Adrenal gland (tissue), 12 donors: ENCODE results near the gene DGKG. TPM values are rescaled to one million over a fixed set of nuclear protein-coding genes. Genes with fewer than 3 reads are reported as not detected.

Experiments
- DNase-seq, 7 donors: peaks; one replicate each; pipeline ENCODE4 v3.0.0-alpha.2; 2019 to 2020
- H3K27ac ChIP-seq, 5 donors: fragments of 200-600 bp; sonication (generic) in 4 of 5; 1 replicate in 3 of 5; 2 replicates in 2 of 5; pipeline versions ENCODE4 v1.5.1 to v1.8.0; 2016 to 2020; ENCODE audit warnings: mild to moderate bottlenecking in 1 of 5
- H3K27me3 ChIP-seq: fragments of 200-600 bp; 2 replicates; pipeline ENCODE4 v1.8.0; 2021
- H3K36me3 ChIP-seq, 2 donors: fragments of 200-600 bp; replicated peaks in 1 of 2; 1 replicate in 1 of 2; 2 replicates in 1 of 2; pipeline versions ENCODE4 v1.5.1 to v1.8.0; 2018 to 2022
- H3K4me1 ChIP-seq, 2 donors: fragments of 200-600 bp; replicated peaks in 1 of 2; 1 replicate in 1 of 2; 2 replicates in 1 of 2; pipeline versions ENCODE4 v1.5.1 to v1.8.0; 2018 to 2021
- H3K4me3 ChIP-seq, 4 donors: fragments of 200-600 bp; sonication (generic) in 3 of 4; one replicate each; pipeline ENCODE4 v1.5.1; 2016 to 2018
- H3K9me3 ChIP-seq, 3 donors: fragments of 200-600 bp; sonication (generic) in 1 of 3; replicated peaks in 1 of 3; 1 replicate in 2 of 3; 2 replicates in 1 of 3; pipeline versions ENCODE4 v1.5.1 to v1.8.0; 2016 to 2021
- POLR2A ChIP-seq, 2 donors: fragments of 450-650 bp; IDR thresholded peaks; one replicate each; pipeline ENCODE4 v1.6.1; 2017; ENCODE audit warnings: antibody characterized with exemption in 2 of 2, mild to moderate bottlenecking in 2 of 2, moderate library complexity in 1 of 2
- WGBS, 4 donors: extraction: QIAGEN DNeasy Blood & Tissue Kit in 2 of 4; methylation state at CpG; one replicate each; pipeline versions ENCODE4 v1.1.5 to v1.1.7; 2013 to 2017; 5-methylcytosine and 5-hydroxymethylcytosine counted together
- intact Hi-C, 2 donors: fragments of 100-400 bp; cut with DNase I; formaldehyde crosslinking; loops; one replicate each; pipeline versions ENCODE4 v1.14.1 to v1.15.0; 2022 to 2023
- polyA plus RNA-seq, 3 donors: library from polyadenylated mRNA; stranded (reverse); fragments of 200-250 nt in 2 of 3; fragments of 350-450 nt in 1 of 3; fragmentation: Illumina TruSeq in 1 of 3; extraction: RNeasy Lipid Tissue Mini Kit (QIAGEN cat#74804) in 1 of 3; gene quantifications; one replicate each; pipeline ENCODE4 v1.2.3, GENCODE V29; 2013 to 2014
- total RNA-seq, 9 donors: library from RNA; depleted of rRNA in 4 of 9; stranded (reverse); fragments of >200 nt in 4 of 9; fragments of 120-200 nt in 1 of 9; fragmentation: NEBNext Ultra II Directional in 1 of 9; extraction: Animal tissue kit (Norgen Biotek cat#: 25700) in 1 of 9; gene quantifications; one replicate each; pipeline versions ENCODE4 v1.1.0 to v1.2.4, GENCODE V29; 2013 to 2023
- TF ChIP-seq, protein P1 (sequence below), 6 experiments: fragments of 450-650 bp in 4 of 6; fragments of 200-600 bp in 2 of 6; sonication (generic) in 1 of 6; IDR thresholded peaks; 1 replicate in 5 of 6; 2 replicates in 1 of 6; pipeline versions ENCODE4 v1.5.1 to v1.8.0; 2016 to 2021; ENCODE audit warnings: antibody characterized with exemption in 6 of 6, mild to moderate bottlenecking in 2 of 6, moderate library complexity in 1 of 6
- donor health status: healthy with polysubstance abuse.
- donor health status: Bipolar disorder and iron deficiency.
- donor health status: DM: yes; HTN: yes; CAD: no.
- donor health status: DM: no; HTN: no; CAD: no.
- donor health status: DM: no; HTN: no; CAD: no.
- donor health status: DM: yes; HTN: yes; CAD: no.

Gene DGKG
- total and polyA plus RNA-seq, 12 donors = 2.9 to 43.7 (median 28.3) TPM

DNA sequence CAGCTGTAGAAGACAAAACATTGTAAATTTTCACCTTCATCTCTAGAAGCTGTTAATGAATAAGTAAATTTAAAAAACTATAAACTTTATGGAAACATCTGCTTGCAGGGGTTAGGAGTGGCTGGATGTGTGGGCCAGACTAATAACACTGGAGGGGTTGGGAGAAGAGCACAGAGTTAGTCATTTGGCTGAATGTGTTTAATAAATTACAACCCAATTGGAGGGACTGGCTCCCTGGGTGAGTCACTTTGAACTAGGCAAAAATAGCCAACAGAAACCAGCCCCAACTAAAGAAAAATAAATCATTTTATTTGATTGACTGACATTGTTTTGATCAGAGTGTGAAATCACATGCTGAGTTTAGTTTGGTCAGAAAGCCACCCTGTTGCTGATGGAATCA, 21.8 kb downstream of the DGKG start:
- no peak for DNase-seq
- H3K27ac ChIP-seq = no peak overlapping the region
- peaks cover 0 to 6% of the 10 kb centered on the region in 2 donors for H3K4me1 ChIP-seq
- H3K36me3 ChIP-seq = no peaks in the 10 kb centered on the region
- TF ChIP-seq, protein P1, sequence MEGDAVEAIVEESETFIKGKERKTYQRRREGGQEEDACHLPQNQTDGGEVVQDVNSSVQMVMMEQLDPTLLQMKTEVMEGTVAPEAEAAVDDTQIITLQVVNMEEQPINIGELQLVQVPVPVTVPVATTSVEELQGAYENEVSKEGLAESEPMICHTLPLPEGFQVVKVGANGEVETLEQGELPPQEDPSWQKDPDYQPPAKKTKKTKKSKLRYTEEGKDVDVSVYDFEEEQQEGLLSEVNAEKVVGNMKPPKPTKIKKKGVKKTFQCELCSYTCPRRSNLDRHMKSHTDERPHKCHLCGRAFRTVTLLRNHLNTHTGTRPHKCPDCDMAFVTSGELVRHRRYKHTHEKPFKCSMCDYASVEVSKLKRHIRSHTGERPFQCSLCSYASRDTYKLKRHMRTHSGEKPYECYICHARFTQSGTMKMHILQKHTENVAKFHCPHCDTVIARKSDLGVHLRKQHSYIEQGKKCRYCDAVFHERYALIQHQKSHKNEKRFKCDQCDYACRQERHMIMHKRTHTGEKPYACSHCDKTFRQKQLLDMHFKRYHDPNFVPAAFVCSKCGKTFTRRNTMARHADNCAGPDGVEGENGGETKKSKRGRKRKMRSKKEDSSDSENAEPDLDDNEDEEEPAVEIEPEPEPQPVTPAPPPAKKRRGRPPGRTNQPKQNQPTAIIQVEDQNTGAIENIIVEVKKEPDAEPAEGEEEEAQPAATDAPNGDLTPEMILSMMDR (IDR thresholded peaks at IDR 0.05) = no peak
- no peak for TF ChIP-seq POLR2A (IDR thresholded peaks at IDR 0.05)
- intact Hi-C loops = no loop called here
- no peaks in the 10 kb centered on the region for H3K9me3 ChIP-seq
- H3K4me3 ChIP-seq = no peak overlapping the region
- H3K27me3 ChIP-seq = no peaks in the 10 kb centered on the region

DNA sequence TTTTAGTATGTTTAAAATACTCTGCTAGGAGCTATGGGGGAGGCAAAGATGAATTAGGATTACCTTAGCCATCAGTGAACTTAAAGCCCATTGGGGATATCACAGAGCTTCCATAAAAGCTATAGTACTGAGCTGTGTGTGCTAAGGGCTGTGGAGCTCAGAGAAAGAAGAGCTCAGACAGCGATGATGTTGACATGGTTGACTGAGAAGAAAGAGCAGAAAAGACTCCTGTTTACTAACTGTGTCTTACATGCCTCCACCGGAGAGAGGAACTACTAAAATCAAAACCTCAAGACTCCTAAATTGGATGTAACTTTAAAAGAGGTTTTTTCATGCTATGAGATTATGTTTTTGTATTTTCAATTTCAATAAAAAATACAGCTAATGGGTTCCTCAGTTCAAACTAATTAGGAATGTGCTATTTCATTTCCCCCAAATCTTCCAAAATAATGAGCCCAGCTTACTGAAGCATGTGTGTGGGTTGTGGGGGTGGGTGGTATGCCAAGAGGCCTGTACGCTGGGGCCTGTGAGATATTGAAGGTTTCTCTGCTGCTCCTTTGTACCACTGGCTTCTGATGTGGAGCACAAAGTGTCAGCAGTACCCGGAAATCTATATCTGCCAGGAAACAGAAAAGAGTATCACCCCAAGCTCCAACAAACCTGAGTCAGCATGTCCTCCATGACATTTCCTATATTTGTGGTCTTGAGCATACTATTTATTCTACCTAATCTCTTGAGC, 22.7 kb downstream of the DGKG start:
- WGBS, 4 donors = 74 to 84% (median 76%) methylated on average over 4 of the region's 4 CpGs
- Histone ChIP-seq H3K4me1 (peaks cover 0 to 6% of the 10 kb centered on the region in 2 donors), H3K9me3 (no peaks in the 10 kb centered on the region), H3K36me3 (no peaks in the 10 kb centered on the region), H3K4me3 (no peak overlapping the region), H3K27ac (no peak overlapping the region), H3K27me3 (no peaks in the 10 kb centered on the region)
- TF ChIP-seq POLR2A (IDR thresholded peaks at IDR 0.05) = no peak
- no peak for DNase-seq
- intact Hi-C loops = no loop called here

DNA sequence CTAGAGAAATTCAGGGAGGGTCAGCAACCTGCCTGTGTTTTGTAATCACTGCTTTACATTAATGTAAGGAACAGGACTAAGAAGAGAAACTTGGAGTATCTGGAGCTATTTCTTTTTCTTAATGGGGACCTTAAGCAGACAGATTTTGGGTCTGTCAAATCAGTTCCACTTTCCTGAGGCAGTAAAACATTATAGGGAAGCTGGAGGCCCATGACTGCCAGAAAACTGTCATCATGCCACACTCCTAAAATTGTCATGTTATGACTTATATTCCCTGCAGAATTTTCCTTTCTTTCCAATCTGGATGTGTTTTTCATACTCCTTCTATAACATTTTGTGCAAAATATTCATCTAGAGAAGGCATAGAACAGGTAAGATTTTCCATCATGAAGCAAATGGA, 28.8 kb downstream of the DGKG start:
- no peak for DNase-seq
- Histone ChIP-seq H3K27me3 (no peaks in the 10 kb centered on the region), H3K4me3 (no peak overlapping the region), H3K27ac (no peak overlapping the region), H3K9me3 (no peaks in the 10 kb centered on the region), H3K36me3 (no peaks in the 10 kb centered on the region), H3K4me1 (peaks cover 0 to 6% of the 10 kb centered on the region in 2 donors)
- TF ChIP-seq, protein P1 (IDR thresholded peaks at IDR 0.05) = no peak
- intact Hi-C loops = no loop called here

DNA sequence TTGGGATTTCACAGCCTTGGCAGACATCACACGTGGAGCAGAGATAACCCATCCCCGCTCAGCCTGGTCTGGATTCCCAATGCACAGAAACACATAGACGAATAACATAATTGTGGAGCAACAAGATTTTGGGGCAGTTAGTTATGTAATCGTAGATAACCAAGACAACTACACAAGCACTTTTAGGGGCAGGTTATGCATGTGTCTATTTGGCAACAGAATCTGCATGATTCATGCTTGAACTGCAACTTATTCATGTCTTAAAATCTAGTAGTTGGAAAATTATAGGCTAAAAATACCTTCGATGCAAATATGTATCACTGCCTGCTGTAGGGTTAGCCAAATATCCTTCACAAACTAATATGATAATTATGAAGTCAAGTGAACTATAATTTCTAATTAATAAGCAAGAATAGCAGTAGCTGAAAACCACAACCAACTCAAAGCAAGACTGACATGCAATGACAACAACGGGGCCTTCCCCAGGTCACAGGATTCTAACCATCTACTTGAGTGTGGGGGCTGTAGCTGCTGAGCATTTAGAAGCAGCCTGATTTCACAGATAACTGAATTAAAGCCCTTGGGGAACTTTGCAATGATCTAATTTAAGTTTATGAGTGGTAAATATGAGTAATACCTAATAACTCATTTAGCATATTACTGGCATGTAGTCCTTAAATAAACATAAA, 31.1 kb downstream of the DGKG start:
- Histone ChIP-seq H3K36me3 (no peaks in the 10 kb centered on the region), H3K27me3 (no peaks in the 10 kb centered on the region), H3K4me3 (no peak overlapping the region), H3K9me3 (no peaks in the 10 kb centered on the region), H3K4me1 (no peaks in the 10 kb centered on the region), H3K27ac (no peak overlapping the region)
- 68 to 81% (median 75%) methylated on average over 6 of the region's 6 CpGs for WGBS, 4 donors
- TF ChIP-seq, protein P1 (IDR thresholded peaks at IDR 0.05) = no peak
- no peak for TF ChIP-seq POLR2A (IDR thresholded peaks at IDR 0.05)
- no peak for DNase-seq
- intact Hi-C loops = no loop called here

DNA sequence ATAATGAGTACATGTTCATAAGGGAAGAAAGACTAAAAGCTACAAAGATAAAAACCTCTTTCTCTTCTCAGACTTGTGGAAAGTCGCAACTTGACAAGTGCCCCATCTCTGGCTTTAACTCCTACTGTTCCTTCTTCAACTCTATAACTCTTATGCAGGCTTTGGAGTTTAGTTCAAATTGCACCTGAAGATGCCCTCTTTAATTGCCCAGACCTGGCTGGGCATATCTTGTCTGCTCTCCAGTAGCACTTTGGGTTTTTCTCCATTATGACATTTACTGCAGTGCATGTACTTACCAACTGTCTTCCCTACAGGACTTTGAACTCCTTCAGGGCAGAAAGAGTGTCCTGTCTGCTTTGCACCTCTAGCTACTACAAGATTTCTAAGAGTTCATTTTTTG, 32.4 kb downstream of the DGKG start:
- Histone ChIP-seq H3K36me3 (no peaks in the 10 kb centered on the region), H3K4me3 (no peak overlapping the region), H3K4me1 (no peaks in the 10 kb centered on the region), H3K27ac (no peak overlapping the region), H3K9me3 (no peaks in the 10 kb centered on the region), H3K27me3 (no peaks in the 10 kb centered on the region)
- intact Hi-C loops = no loop called here
- TF ChIP-seq, protein P1 (IDR thresholded peaks at IDR 0.05) = no peak
- TF ChIP-seq POLR2A (IDR thresholded peaks at IDR 0.05) = no peak
- no peak for DNase-seq
- WGBS, 4 donors = 79 to 82% (median 80%) methylated on average over 1 of the region's 1 CpG
